GM12873 (cell line): Measurements from ENCODE around the gene MBD5.

Experiments used
- CTCF ChIP-seq: IDR thresholded peaks from 2 replicates; pipeline ENCODE4 v1.5.1; 2012; ENCODE audit warnings: low read depth, mild to moderate bottlenecking, moderate library complexity, low read length, control low read depth; ENCODE audit not compliant: insufficient read depth; ENCODE audit errors: missing control alignments

MBD5 gene

GRCh38 chr2:148554459-148555247 lies 533.8 kb downstream of the MBD5 start:
- TF ChIP-seq CTCF, result no peak

- TF ChIP-seq CTCF, result no peak
Observed at GRCh38 chr2:148555622-148556294, 534.9 kb downstream of the MBD5 start.

GRCh38 chr2:148557844-148558436 lies 537.0 kb downstream of the MBD5 start:
- TF ChIP-seq CTCF, result peak; percentile 60

GRCh38 chr2:148560496-148560895 lies 539.6 kb downstream of the MBD5 start:
- TF ChIP-seq CTCF, result no peak

GRCh38 chr2:148561389-148561788 lies 540.5 kb downstream of the MBD5 start:
- TF ChIP-seq CTCF, result no peak

- peak; percentile 33 for TF ChIP-seq CTCF
Observed at GRCh38 chr2:148565272-148565894, 544.5 kb downstream of the MBD5 start.
